Vagina (tissue), 2 donors: ENCODE measurements around the gene CDKN2B-AS1.

Experiments used
- CTCF ChIP-seq, 3 experiments: fragments of 450-650 bp in 2 of 3; fragments of 200-600 bp in 1 of 3; sonication (generic) in 1 of 3; IDR thresholded peaks; one replicate each; pipeline ENCODE4 v1.5.1; 2017 to 2019; ENCODE audit warnings: antibody characterized with exemption in 3 of 3, mild to moderate bottlenecking in 2 of 3, moderate library complexity in 2 of 3
- POLR2A ChIP-seq, 2 donors: fragments of 450-650 bp; IDR thresholded peaks; one replicate each; pipeline ENCODE4 v1.6.1; 2017; ENCODE audit warnings: antibody characterized with exemption in 2 of 2, mild to moderate bottlenecking in 2 of 2, moderate library complexity in 2 of 2

GRCh38 chr9:22041344-22041743, 46.8 kb downstream of the CDKN2B-AS1 start:
- TF ChIP-seq CTCF (IDR thresholded peaks at IDR 0.05) = no peak
- TF ChIP-seq POLR2A (IDR thresholded peaks at IDR 0.05) = no peak
